CD14-positive monocyte (primary cell): ENCODE data around the gene UBE2G1. TPM values are rescaled to one million over a fixed set of nuclear protein-coding genes. Genes with fewer than 3 reads are reported as not detected.

Experiments
- DNase-seq, 3 donors: peaks; one replicate each; pipeline ENCODE4 v3.0.0-alpha.2; 2011 to 2022
- H2AFZ ChIP-seq: 2 replicates; pipeline ENCODE4 v1.6.0; 2012; ENCODE audit warnings: mild to moderate bottlenecking, low read depth, low read length, inconsistent platforms; ENCODE audit not compliant: insufficient read depth, poor library complexity, severe bottlenecking
- H3K27ac ChIP-seq, 2 donors: 1 replicate in 1 of 2; 2 replicates in 1 of 2; pipeline ENCODE4 v1.5.1; 2012 to 2013; ENCODE audit warnings: low read length in 2 of 2, control low read depth in 1 of 2, inconsistent platforms in 1 of 2, low read depth in 1 of 2, mild to moderate bottlenecking in 1 of 2
- H3K27me3 ChIP-seq, 2 donors: one replicate each; pipeline versions ENCODE4 v1.6.0 to v1.6.1; 2011 to 2013; ENCODE audit warnings: low read length in 2 of 2; ENCODE audit not compliant: control insufficient read depth in 2 of 2, insufficient read depth in 2 of 2
- H3K36me3 ChIP-seq, 2 donors: replicated peaks in 1 of 2; 1 replicate in 1 of 2; 2 replicates in 1 of 2; pipeline versions ENCODE4 v1.5.1 to v1.6.1; 2012 to 2013; ENCODE audit warnings: low read length in 2 of 2, control low read depth in 1 of 2, inconsistent platforms in 1 of 2, mild to moderate bottlenecking in 1 of 2; ENCODE audit not compliant: insufficient read depth in 2 of 2, control insufficient read depth in 1 of 2
- H3K4me1 ChIP-seq, 2 donors: 1 replicate in 1 of 2; 2 replicates in 1 of 2; pipeline versions ENCODE4 v1.5.1 to v1.6.1; 2012 to 2013; ENCODE audit warnings: low read length in 2 of 2, control low read depth in 1 of 2, inconsistent platforms in 1 of 2, mild to moderate bottlenecking in 1 of 2, moderate library complexity in 1 of 2; ENCODE audit not compliant: insufficient read depth in 2 of 2, control insufficient read depth in 1 of 2
- H3K4me2 ChIP-seq: replicated peaks from 2 replicates; pipeline ENCODE3; 2012; ENCODE audit warnings: low read length, moderate library complexity, mild to moderate bottlenecking; ENCODE audit not compliant: poor library complexity, severe bottlenecking; ENCODE audit errors: extremely low read depth
- H3K4me3 ChIP-seq, 3 experiments: fragments of 200-600 bp in 1 of 3; sonication (generic) in 1 of 3; replicated peaks in 1 of 3; 1 replicate in 2 of 3; 2 replicates in 1 of 3; pipeline ENCODE4 v1.5.1; 2011 to 2013; ENCODE audit warnings: low read length in 3 of 3, mild to moderate bottlenecking in 3 of 3, control low read depth in 2 of 3, low read depth in 2 of 3, inconsistent platforms in 1 of 3, moderate library complexity in 1 of 3
- H3K79me2 ChIP-seq: 2 replicates; pipeline ENCODE4 v1.6.0; 2012; ENCODE audit warnings: mild to moderate bottlenecking, control low read depth, inconsistent platforms, low read length, moderate library complexity; ENCODE audit not compliant: insufficient read depth
- H3K9ac ChIP-seq: 2 replicates; pipeline ENCODE4 v1.6.0; 2017; ENCODE audit warnings: low read length, mild to moderate bottlenecking; ENCODE audit not compliant: insufficient read depth, poor library complexity, severe bottlenecking
- H3K9me3 ChIP-seq, 2 donors: replicated peaks in 1 of 2; 1 replicate in 1 of 2; 2 replicates in 1 of 2; pipeline versions ENCODE4 v1.5.1 to v1.6.1; 2012 to 2013; ENCODE audit warnings: low read length in 2 of 2, control low read depth in 1 of 2; ENCODE audit not compliant: control insufficient read depth in 1 of 2, insufficient read depth in 1 of 2
- H4K20me1 ChIP-seq: 2 replicates; pipeline ENCODE4 v1.6.0; 2012; ENCODE audit warnings: mild to moderate bottlenecking, low read length, control low read depth, moderate library complexity; ENCODE audit not compliant: insufficient read depth
- H3K27ac Mint-ChIP-seq, 7 donors: one replicate each; pipeline ENCODE4 v1.8.0; 2020; ENCODE audit warnings: mild to moderate bottlenecking in 7 of 7, mixed read lengths in 7 of 7, moderate library complexity in 6 of 7, inconsistent platforms in 2 of 7
- H3K27me3 Mint-ChIP-seq, 3 donors: one replicate each; pipeline ENCODE4 v1.8.0; 2021 to 2022; ENCODE audit warnings: low read depth in 3 of 3, mild to moderate bottlenecking in 3 of 3, mixed read lengths in 3 of 3, moderate library complexity in 3 of 3, inconsistent platforms in 1 of 3
- H3K36me3 Mint-ChIP-seq, 2 donors: one replicate each; pipeline ENCODE4 v1.8.0; 2020; ENCODE audit warnings: mixed read lengths in 2 of 2, inconsistent platforms in 1 of 2, mild to moderate bottlenecking in 1 of 2
- H3K4me1 Mint-ChIP-seq: one replicate; pipeline ENCODE4 v1.8.0; 2020; ENCODE audit warnings: mild to moderate bottlenecking, mixed read lengths
- H3K4me3 Mint-ChIP-seq, 2 donors: one replicate each; pipeline ENCODE4 v1.8.0; 2020; ENCODE audit warnings: mild to moderate bottlenecking in 2 of 2, mixed read lengths in 2 of 2, moderate library complexity in 1 of 2
- H3K9me3 Mint-ChIP-seq, 7 donors: one replicate each; pipeline ENCODE4 v1.8.0; 2020 to 2022; ENCODE audit warnings: mixed read lengths in 7 of 7, mild to moderate bottlenecking in 6 of 7, moderate library complexity in 6 of 7, inconsistent platforms in 2 of 7
- WGBS: methylation state at CpG from one replicate; pipeline ENCODE4 v1.1.5; 2013; ENCODE audit warnings: missing lambda C conversion rate; ENCODE audit not compliant: insufficient coverage; 5-methylcytosine and 5-hydroxymethylcytosine counted together
- intact Hi-C, 2 donors: fragments of 100-400 bp; cut with micrococcal nuclease; formaldehyde crosslinking; loops; one replicate each; pipeline versions ENCODE4 v1.15.0 to v1.15.1; 2023
- polyA plus RNA-seq, 3 donors: library from polyadenylated mRNA; depleted of rRNA in 1 of 3; unstranded in 2 of 3; stranded (reverse) in 1 of 3; fragments of 300-500 nt in 2 of 3; fragments of >200 nt in 1 of 3; fragmentation: Illumina TruSeq in 2 of 3; gene quantifications; 1 replicate in 2 of 3; 2 replicates in 1 of 3; pipeline ENCODE4 v1.2.3, GENCODE V29; 2012 to 2021
- small RNA-seq: library from RNA; depleted of rRNA; stranded (forward); fragments of <200 nt; gene quantifications from one replicate; pipeline ENCODE3, GENCODE V24; 2012; ENCODE audit warnings: low read depth; ENCODE audit not compliant: insufficient read length
- TF ChIP-seq, protein P1 (sequence below): fragments of 200-600 bp; IDR thresholded peaks from one replicate; pipeline ENCODE4 v1.8.0; 2022; ENCODE audit warnings: antibody characterized with exemption, mild to moderate bottlenecking

Gene UBE2G1
- polyA plus RNA-seq, 3 donors = 18.3 to 41.4 (median 29.3) TPM

DNA sequence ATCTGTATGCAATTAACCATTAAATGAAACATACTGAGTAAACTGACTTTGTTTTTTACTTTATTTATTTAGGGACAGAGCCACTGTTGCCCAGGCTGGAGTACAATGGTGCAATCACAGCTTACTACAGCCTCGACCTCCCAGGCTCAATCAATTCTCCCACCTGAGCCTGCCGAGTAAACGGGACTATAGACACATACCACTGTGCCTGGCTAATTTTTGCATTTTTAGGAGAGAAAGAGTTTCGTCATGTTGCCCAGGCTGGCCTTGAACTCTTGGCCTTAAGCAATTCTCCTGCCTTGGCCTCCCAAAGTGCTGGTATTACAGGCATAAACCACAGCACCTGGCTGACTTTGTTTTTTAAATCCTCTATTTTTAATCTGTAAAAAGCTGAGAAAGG lies 145.3 kb downstream of the UBE2G1 start:
- intact Hi-C loops = loop anchor here in 1 of 2 donors (10.0 kb wide), 1 partner anchor 74 kb away; no protein-coding TSS in a partner anchor
- H3K4me1 Mint-ChIP-seq = no peaks in the 10 kb centered on the region
- Histone ChIP-seq H3K4me3 (no peak overlapping the region), H4K20me1 (peaks cover 36% of the 10 kb centered on the region), H3K4me1 (no peaks in the 10 kb centered on the region), H3K79me2 (no peaks in the 10 kb centered on the region), H3K27me3 (no peaks in the 10 kb centered on the region), H2AFZ (no peak overlapping the region), H3K9me3 (no peaks in the 10 kb centered on the region), H3K27ac (no peak overlapping the region), H3K4me2 (no peak overlapping the region), H3K36me3 (peaks cover 29 to 88% of the 10 kb centered on the region in 2 donors), H3K9ac (no peak overlapping the region)
- H3K36me3 Mint-ChIP-seq = peaks cover 71 to 83% of the 10 kb centered on the region in 2 donors
- H3K9me3 Mint-ChIP-seq = peaks cover 0 to 2% (median 0%) of the 10 kb centered on the region in 7 donors
- TF ChIP-seq, protein P1, sequence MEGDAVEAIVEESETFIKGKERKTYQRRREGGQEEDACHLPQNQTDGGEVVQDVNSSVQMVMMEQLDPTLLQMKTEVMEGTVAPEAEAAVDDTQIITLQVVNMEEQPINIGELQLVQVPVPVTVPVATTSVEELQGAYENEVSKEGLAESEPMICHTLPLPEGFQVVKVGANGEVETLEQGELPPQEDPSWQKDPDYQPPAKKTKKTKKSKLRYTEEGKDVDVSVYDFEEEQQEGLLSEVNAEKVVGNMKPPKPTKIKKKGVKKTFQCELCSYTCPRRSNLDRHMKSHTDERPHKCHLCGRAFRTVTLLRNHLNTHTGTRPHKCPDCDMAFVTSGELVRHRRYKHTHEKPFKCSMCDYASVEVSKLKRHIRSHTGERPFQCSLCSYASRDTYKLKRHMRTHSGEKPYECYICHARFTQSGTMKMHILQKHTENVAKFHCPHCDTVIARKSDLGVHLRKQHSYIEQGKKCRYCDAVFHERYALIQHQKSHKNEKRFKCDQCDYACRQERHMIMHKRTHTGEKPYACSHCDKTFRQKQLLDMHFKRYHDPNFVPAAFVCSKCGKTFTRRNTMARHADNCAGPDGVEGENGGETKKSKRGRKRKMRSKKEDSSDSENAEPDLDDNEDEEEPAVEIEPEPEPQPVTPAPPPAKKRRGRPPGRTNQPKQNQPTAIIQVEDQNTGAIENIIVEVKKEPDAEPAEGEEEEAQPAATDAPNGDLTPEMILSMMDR = no peak
- no peak for DNase-seq
- H3K4me3 Mint-ChIP-seq = no peak overlapping the region
- WGBS = 89% methylated on average over 1 of the region's 4 CpGs
- no peak overlapping the region for H3K27ac Mint-ChIP-seq
- peaks cover 0 to 5% (median 0%) of the 10 kb centered on the region in 3 donors for H3K27me3 Mint-ChIP-seq

- peaks cover 28 to 88% of the 10 kb centered on the region in 2 donors for H3K36me3 ChIP-seq
- TF ChIP-seq, protein P1 = no peak
- 96% methylated on average over 4 of the region's 7 CpGs for WGBS
- no peak overlapping the region for H3K4me3 ChIP-seq
- H3K36me3 Mint-ChIP-seq = peaks cover 74 to 84% of the 10 kb centered on the region in 2 donors
- H3K9me3 Mint-ChIP-seq = peaks cover 0 to 2% (median 0%) of the 10 kb centered on the region in 7 donors
- H3K4me3 Mint-ChIP-seq = no peak overlapping the region
- H4K20me1 ChIP-seq = peaks cover 36% of the 10 kb centered on the region
- no peaks in the 10 kb centered on the region for H3K4me1 ChIP-seq
- no peaks in the 10 kb centered on the region for H3K27me3 ChIP-seq
- H3K4me2 ChIP-seq = no peak overlapping the region
- DNase-seq = no peak
- H3K9me3 ChIP-seq = no peaks in the 10 kb centered on the region
- H3K4me1 Mint-ChIP-seq = peaks cover under 1% of the 10 kb centered on the region
- H3K27me3 Mint-ChIP-seq = peaks cover 0 to 5% (median 0%) of the 10 kb centered on the region in 3 donors
- no peaks in the 10 kb centered on the region for H3K79me2 ChIP-seq
- no peak overlapping the region for H2AFZ ChIP-seq
- H3K27ac ChIP-seq = no peak overlapping the region
- H3K27ac Mint-ChIP-seq = no peak overlapping the region
- no peak overlapping the region for H3K9ac ChIP-seq
- intact Hi-C loops = loop anchor here in 1 of 2 donors (10.0 kb wide), 1 partner anchor 74 kb away; no protein-coding TSS in a partner anchor
Observed at GRCh38 chr17:4220655-4221054, 145.8 kb downstream of the UBE2G1 start.

Small RNA genes lying within 50 kb of the gene (small RNA-seq; reads per million reads assigned to genes)
- gene RN7SL774P = not detected

Other genes with a start within 250 kb of the UBE2G1 start
- gene ZZEF1, start 223.6 kb downstream of the UBE2G1 start, polyA plus RNA-seq = 10 to 100 TPM in 1 of 3 donors, 1 to 10 TPM in 2; 2.5 to 35.7 (median 3.7) TPM
- 10 to 100 TPM; 10.4 to 14.3 (median 11.3) TPM for gene CYB5D2, start 223.5 kb downstream of the UBE2G1 start, polyA plus RNA-seq
- gene ANKFY1, start 102.7 kb downstream of the UBE2G1 start, polyA plus RNA-seq = 10 to 100 TPM; 13.5 to 46.1 (median 21.7) TPM
- 1 to 10 TPM; 2.3 to 5.7 (median 4.5) TPM for gene SPNS3, start 67.3 kb upstream of the UBE2G1 start, polyA plus RNA-seq
- under 1 TPM in 2 of 3 donors, not detected in 1; 0.23 to 0.33 TPM for gene SPNS2, start 132.2 kb upstream of the UBE2G1 start, polyA plus RNA-seq
- 10 to 100 TPM in 1 of 3 donors, 1 to 10 TPM in 2; 4.2 to 22.3 (median 5.3) TPM for gene MYBBP1A, start 188.7 kb upstream of the UBE2G1 start, polyA plus RNA-seq
- not detected for gene GGT6, start 193.9 kb upstream of the UBE2G1 start, polyA plus RNA-seq
- under 1 TPM in 1 of 3 donors, not detected in 2; 0.08 TPM for gene SMTNL2, start 217.9 kb upstream of the UBE2G1 start, polyA plus RNA-seq